Esophagus muscularis mucosa (tissue), 3 donors: ENCODE measurements around the gene C4orf54.

ENCODE experiments used
- CTCF ChIP-seq, 3 experiments: fragments of 200-600 bp in 2 of 3; fragments of 450-650 bp in 1 of 3; sonication (generic) in 2 of 3; IDR thresholded peaks; one replicate each; pipeline ENCODE4 v1.5.1; 2017 to 2019; ENCODE audit warnings: antibody characterized with exemption in 3 of 3, mild to moderate bottlenecking in 2 of 3, moderate library complexity in 1 of 3
- POLR2A ChIP-seq: fragments of 450-650 bp; IDR thresholded peaks from one replicate; pipeline ENCODE4 v1.6.1; 2017; ENCODE audit warnings: antibody characterized with exemption, moderate library complexity, mild to moderate bottlenecking, low read depth

GRCh38 chr4:99696801-99697200, 39.2 kb upstream of the C4orf54 start:
- TF ChIP-seq POLR2A (no peak), CTCF (IDR thresholded peaks at IDR 0.05) (no peak)
